HG03342 (cell line): ENCODE results near the gene HOXA4.

Experiments used
- ATAC-seq: cut with Tn5 transposase; IDR thresholded peaks from one replicate; pipeline ENCODE4 v1.9.1; 2021; ENCODE audit warnings: mild to moderate bottlenecking, moderate library complexity; ENCODE audit not compliant: unreplicated experiment

HOXA4 gene

DNA sequence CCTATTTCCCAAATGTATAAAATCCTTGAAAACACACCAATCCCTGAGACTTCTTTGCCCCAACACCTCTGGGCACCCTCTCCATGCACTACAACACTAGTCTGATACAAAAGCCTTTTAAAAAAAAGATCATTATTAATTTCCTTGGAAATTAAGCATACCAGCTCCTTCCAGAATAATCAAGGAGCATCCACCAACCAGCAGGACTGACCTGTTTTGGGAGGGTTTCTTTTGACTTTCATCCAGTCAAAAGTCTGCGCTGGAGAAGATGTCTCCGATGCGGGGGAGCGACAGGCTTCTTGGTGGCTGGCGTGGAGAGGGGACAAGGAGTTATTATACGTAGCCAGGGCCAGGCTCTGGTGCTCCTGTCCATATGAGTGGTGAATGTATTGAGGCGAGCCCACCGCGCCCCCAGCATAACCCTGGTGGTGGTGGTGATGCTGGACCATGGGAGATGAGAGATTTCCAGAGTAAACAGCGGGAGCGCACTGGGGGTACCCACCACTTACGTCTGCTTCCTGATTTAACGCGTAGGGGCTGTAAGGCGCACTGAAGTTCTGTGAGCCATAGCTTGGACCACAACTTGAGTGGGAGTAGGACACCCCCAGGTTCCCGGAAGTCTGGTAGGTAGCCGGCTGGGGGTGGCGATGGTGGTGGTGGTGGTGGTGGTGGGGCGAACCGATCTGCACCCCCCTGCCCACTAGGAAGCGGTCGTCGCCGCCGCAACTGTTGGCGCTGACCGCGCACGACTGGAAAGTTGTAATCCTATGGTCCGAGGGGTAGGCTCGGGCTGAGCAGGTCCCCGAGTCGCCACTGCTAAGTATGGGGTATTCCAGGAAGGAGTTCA lies 35.3 kb downstream of the HOXA4 start:
- peak; percentile 7 for ATAC-seq

- no peak for ATAC-seq
Measured at GRCh38 chr7:27094304-27095049, 36.1 kb downstream of the HOXA4 start.

GRCh38 chr7:27093184-27093895 lies 37.2 kb downstream of the HOXA4 start:
- ATAC-seq: no peak

DNA sequence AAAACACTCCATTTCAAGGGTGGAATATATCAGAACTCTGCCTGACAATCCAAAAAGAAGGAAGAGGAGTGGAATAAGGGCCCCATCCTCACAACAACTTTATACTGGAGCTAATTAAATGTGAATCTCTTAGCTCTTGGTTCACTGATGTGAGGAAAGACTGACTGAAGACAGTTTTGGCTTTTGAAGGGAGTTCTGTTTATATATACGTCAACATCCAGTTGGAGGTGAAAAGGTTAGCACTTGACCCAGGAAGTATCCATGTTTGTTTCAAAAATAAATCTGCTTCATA lies 37.8 kb downstream of the HOXA4 start:
- no peak for ATAC-seq

GRCh38 chr7:27091941-27092818 lies 38.4 kb downstream of the HOXA4 start:
- ATAC-seq: no peak

GRCh38 chr7:27091105-27091504 lies 39.5 kb downstream of the HOXA4 start:
- ATAC-seq: no peak

DNA sequence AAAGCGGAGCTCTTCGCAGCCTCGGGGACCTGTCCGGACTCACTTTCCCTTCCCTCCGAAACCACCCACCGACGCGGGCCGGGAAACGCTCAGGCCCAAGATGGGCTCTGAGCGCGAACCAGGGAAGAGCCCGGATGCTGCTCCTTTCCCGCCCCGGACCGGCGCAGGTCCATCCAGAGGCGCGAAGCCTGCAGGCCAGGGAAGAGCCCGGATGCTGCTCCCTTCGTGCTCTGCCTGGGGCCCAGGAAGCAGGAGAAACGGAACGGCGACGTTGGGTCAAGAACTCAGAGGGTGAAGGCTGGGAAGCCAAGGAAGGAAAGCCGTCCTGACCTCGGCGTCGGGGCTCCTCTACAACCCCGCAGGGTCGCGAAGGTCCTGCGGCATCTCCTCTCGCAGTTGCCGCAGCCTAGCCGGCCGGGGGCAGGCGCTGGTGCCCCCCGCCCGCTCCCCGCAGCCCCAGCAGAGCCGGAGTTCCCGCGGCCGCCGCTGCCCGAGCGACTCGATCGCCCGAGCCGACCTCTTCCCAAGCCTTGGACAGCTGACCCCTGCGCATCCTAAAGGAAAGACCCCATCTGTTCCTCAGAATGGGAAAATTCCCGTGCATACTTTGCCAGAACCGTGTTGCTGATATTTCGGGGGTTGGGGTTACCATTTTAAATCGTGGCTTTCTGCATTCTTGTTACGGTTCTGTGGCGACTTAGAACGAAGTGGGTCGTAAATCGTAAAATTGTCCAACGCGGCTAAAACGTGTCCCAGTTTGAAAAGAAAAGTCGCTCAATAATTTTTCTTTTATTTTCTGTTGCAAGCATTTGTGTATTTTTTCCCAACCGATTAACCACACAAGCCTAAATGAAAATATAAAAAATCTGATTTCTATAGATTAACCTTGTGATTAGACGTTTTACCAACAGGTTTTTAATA lies 42.3 kb downstream of the HOXA4 start:
- no peak for ATAC-seq

DNA sequence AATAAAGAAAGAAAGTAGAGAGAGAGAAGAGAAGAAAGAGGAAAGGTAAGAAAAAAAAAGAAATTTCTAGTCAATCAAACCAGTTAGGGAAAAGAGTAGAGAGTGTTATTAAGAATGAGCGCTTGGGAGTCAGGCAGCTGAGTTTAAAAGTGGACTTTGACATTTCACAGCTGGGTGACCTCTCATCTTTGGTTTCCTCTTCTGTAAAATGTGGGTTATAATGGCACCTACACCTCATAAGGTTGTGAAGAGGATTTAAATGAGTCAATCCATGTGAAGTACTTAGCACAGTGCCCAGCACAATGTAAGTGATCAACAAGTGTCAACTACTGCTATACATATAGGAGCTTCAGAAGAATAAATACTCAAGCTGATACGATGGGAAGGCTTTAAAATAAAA lies 46.9 kb downstream of the HOXA4 start:
- no peak for ATAC-seq

- no peak for ATAC-seq
Measured at GRCh38 chr7:27082171-27082570, 48.4 kb downstream of the HOXA4 start.

GRCh38 chr7:27080844-27081436 lies 49.6 kb downstream of the HOXA4 start:
- no peak for ATAC-seq

GRCh38 chr7:27079234-27079975 lies 51.2 kb downstream of the HOXA4 start:
- no peak for ATAC-seq

DNA sequence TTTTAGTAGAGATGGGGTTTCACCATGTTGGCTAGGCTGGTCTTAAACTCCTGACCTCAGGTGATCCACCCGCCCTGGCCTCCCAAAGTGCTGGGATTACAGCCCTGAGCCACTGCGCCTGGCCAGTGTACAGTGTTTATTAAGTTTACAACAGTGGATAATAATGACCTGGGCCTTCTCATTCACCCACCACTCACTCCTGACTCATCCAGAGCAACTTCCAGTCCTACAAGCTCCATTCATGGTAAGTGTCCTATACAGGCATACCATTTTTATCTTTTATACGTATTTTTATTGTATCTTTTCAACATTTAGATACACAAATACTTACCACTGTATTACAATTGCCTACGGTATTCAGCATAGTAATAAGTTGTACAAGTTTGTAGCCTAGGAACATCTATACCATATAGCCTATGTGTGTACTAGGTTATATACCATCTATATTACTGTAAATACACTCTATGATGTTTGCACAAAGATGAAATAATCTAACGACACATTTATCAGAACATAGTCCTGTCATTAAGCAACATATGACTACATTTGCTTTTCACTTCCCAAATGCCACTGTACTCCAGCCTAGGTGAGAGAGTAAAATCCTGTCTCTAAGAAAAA lies 51.8 kb downstream of the HOXA4 start:
- ATAC-seq: no peak
